ENCODE measurements around the gene NAALADL2.

DNA sequence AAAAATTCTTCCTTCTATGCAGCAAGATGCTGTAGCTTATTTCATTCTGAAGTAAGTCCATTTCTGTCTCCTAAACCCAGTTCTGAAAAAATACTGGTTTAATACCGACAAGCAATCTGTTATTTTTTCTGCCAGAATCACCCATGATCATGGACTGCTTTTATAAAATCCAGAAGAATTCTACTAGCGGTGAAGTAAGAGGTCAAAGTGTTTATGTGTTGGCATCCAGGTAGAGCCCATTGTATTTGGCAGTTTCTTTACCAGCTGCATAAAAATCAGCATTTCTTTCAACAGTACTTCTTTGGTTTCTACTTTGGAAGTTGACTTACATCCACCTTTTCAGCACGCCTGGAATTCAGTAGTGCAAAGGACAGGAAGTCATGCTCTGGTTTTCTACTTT, 484.8 kb downstream of the NAALADL2 start:
- TF ChIP-seq, protein P1, sequence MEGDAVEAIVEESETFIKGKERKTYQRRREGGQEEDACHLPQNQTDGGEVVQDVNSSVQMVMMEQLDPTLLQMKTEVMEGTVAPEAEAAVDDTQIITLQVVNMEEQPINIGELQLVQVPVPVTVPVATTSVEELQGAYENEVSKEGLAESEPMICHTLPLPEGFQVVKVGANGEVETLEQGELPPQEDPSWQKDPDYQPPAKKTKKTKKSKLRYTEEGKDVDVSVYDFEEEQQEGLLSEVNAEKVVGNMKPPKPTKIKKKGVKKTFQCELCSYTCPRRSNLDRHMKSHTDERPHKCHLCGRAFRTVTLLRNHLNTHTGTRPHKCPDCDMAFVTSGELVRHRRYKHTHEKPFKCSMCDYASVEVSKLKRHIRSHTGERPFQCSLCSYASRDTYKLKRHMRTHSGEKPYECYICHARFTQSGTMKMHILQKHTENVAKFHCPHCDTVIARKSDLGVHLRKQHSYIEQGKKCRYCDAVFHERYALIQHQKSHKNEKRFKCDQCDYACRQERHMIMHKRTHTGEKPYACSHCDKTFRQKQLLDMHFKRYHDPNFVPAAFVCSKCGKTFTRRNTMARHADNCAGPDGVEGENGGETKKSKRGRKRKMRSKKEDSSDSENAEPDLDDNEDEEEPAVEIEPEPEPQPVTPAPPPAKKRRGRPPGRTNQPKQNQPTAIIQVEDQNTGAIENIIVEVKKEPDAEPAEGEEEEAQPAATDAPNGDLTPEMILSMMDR (conservative IDR thresholded peaks at IDR 0.05): no peak
- no peak for TF ChIP-seq EZH2 (IDR thresholded peaks at IDR 0.05; ENCODE audit: low read depth)
